GM12875 (cell line): ENCODE data around the gene CARS1.

Experiments used
- H3K4me3 ChIP-seq: one replicate; pipeline ENCODE4 v1.5.1; 2011; ENCODE audit warnings: low read depth, low read length, control low read depth
- TF ChIP-seq, protein P1 (sequence below): IDR thresholded peaks from 2 replicates; pipeline ENCODE4 v1.5.1; 2011; ENCODE audit warnings: low read depth, mild to moderate bottlenecking, control low read depth, inconsistent platforms, low read length, moderate library complexity, borderline replicate concordance; ENCODE audit not compliant: insufficient read depth

The CARS1 gene

GRCh38 chr11:3101921-3102640 is 44.9 kb upstream of the CARS1 start:
- TF ChIP-seq, protein P1, sequence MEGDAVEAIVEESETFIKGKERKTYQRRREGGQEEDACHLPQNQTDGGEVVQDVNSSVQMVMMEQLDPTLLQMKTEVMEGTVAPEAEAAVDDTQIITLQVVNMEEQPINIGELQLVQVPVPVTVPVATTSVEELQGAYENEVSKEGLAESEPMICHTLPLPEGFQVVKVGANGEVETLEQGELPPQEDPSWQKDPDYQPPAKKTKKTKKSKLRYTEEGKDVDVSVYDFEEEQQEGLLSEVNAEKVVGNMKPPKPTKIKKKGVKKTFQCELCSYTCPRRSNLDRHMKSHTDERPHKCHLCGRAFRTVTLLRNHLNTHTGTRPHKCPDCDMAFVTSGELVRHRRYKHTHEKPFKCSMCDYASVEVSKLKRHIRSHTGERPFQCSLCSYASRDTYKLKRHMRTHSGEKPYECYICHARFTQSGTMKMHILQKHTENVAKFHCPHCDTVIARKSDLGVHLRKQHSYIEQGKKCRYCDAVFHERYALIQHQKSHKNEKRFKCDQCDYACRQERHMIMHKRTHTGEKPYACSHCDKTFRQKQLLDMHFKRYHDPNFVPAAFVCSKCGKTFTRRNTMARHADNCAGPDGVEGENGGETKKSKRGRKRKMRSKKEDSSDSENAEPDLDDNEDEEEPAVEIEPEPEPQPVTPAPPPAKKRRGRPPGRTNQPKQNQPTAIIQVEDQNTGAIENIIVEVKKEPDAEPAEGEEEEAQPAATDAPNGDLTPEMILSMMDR = no peak
- H3K4me3 ChIP-seq = no peak overlapping the region

- TF ChIP-seq, protein P1 = no peak
- no peak overlapping the region for H3K4me3 ChIP-seq
These were observed 42.0 kb upstream of the CARS1 start for GRCh38 chr11:3099178-3099577.

- H3K4me3 ChIP-seq = no peak overlapping the region
- TF ChIP-seq, protein P1 = no peak
These were observed 39.8 kb upstream of the CARS1 start for GRCh38 chr11:3096909-3097530.

DNA sequence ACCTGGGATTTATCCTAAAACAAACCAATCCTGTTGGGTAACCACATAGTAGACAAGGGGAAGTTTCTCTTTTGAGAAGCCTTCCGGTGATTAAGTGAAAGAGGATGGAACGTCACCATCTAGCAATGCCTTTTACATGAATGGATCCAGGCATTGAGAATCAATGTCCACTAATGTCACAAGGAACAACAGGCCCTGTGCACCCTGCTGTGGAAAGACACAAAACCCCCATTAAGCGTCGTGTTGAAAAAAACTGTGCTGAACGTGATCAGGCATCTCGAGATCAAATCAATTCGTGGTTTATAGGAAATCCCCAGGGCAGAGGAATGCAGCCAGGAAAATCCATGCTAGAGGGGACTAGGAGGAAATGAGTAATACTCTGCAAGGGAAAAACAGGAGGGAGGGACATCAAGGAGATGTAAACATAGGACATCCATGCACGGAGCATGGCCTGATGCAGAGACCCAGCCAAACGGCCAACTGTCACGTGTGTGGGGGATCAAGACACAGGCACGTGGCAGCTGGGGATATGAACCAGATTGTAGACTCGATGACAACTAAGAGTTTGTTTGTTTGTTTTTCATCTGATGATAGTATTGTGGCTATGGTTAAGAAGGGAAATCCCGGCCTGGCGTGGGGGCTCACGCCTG is 38.6 kb upstream of the CARS1 start:
- H3K4me3 ChIP-seq = no peak overlapping the region
- TF ChIP-seq, protein P1 = no peak

GRCh38 chr11:3094223-3094824 is 37.1 kb upstream of the CARS1 start:
- H3K4me3 ChIP-seq = no peak overlapping the region
- TF ChIP-seq, protein P1 = no peak

DNA sequence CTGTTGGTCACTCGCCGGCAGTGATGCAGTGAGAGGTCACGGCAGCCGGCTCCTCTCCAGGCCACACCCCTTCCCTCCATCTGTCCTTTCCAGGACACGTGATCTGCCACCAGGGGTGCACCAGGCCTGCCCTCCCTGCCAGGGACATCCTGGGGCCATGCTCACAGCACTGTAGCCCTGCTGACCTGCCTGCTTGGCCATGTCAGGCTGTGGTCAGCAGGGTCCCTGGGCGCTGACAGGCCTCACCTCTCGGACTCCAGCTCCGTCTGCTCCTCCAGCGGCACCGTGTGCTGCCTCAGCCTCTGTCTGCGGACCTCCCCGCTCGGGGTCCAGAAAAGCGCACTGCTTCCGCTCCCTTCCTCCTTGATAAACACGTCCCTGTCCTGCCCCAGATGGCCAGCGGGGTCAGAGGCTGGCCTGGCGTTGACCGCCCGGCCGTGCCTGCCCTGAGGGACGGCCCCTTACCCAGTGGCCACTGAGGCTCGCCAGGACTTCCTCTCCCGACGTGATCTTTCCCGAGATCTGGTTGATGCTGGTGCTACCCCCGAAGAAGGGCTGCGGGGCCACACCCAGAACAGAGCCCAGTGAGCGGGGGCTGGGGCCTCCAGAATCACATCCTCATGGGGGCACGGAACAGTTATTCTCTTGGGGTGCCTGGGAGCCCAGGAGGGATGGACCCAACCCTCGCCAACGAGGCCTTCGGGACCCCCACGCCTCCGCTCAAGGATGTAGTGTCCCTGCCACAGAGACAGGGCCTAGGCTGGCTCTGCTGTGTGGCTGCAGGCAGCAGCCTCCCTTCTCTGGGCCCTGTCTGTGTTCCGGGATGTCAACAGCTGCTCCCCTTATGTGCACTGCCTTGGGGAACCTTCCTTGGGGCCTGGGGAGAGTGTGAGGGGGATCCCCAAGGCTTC is 36.3 kb upstream of the CARS1 start:
- H3K4me3 ChIP-seq = no peak overlapping the region
- TF ChIP-seq, protein P1 = no peak
